HG02798 (cell line): ENCODE measurements around the gene ORMDL3.
"Not testable (repeated sequence)": the region's sequence is repeated elsewhere in the genome, so short reads cannot be mapped to it uniquely, and the experiment has no call there.

Source experiments
- ATAC-seq: cut with Tn5 transposase; IDR thresholded peaks from one replicate; pipeline ENCODE4 v1.9.1; 2021; ENCODE audit warnings: mild to moderate bottlenecking; ENCODE audit not compliant: unreplicated experiment, poor library complexity

Gene ORMDL3

DNA sequence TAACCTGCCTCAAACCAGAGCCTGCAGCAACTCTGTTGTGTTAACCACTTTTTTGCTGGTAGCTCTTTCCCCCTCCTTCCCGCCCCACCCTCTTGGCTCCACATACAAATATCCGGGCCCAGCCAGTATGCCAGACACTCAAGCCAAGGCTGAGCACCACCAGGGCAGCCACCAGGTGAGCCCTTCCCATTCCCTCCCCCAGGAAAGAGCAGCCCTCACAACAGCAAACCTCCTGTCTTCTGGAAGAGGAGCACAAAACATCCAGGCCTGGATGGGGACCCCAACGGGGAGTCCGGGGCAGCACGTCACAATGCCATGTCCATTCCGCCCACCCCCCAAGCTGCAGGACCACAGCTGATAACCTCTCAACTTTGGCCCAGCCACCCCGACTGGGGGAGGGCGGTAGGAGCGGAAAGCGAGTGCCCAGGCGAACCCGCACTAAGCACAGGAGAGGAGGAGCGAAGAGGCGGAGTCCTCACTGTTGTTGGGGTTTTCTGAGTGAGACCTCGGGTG lies 757 bp downstream of the ORMDL3 start:
- ATAC-seq: peak; percentile 13

DNA sequence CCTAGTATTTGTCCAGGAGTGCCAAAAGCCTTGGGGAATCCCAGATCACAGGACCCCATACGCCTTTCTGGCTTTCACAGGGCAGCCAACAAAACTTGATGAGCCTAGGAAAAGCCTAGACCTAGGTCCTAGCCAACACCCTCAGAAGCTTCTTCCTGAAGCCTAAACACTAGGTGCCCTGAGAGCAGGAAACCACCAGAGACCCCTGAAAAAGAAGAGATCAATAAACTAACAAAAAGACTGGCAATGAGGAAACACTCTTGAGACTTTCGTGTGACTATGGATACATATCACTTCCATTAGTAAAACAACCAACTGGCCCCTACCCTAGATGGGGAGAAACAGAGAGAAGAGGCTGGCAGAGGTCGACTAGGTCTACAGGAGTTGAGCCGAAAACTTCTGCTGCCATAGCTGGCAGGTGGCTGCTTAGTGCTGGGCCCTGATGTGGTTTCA lies 1.2 kb downstream of the ORMDL3 start:
- ATAC-seq: no peak

DNA sequence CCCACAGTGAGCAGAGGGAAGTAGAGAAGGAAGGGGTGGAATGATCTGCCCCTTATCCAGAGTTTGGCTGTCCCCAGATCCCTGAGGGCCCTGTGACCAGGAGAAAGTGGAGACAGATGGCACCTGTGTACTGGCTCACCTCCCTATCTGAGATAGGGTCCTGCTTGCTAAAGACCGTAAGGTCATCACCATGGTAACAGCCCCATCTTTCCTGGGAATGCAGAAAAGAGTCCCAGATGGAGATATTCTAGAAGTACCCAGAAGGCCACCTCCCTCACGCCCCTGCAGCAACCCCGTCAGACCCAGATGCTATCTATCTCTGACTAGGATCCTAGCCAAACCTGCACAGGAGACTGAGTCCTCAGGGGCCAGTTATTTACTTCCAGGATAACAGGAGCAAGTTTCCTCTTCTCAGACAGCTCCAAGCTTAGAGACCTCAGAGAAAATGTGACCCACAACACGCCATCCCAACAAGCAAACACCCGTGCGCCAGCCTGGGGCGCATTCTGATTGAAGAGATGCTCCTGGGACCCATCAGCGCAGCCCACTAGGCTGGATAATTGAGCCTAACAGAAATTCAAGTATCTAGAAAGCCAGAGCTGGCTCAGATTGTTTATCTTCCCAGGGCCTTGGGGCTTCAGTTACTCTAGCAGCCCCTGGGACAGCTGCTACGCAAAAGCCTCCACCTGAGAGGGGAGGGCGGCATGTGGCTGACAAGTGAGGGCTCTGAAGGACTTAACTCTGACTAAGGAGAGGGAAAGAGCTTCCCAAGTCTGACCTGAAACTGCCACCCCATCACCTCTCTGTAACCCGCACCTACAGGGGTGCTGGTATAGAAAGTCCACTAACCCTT lies 1.9 kb downstream of the ORMDL3 start:
- no peak for ATAC-seq

DNA sequence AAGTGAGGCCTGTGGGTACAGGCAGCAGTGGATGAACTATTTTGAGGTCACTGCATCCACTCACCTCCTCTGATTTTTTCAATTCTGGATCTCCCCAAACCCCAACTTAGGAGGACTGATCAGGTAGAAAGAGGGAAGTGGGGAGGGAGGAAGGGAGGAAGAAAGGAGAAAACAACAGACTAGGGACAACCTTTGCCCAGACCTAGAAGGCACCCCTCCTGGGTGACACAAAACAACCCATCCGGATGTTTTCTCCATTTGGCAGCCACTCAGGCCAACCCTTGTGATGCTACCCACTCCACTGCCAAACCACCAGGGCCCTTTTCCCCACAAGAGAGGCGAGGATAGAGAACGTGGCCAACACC lies 2.7 kb downstream of the ORMDL3 start:
- no peak for ATAC-seq

DNA sequence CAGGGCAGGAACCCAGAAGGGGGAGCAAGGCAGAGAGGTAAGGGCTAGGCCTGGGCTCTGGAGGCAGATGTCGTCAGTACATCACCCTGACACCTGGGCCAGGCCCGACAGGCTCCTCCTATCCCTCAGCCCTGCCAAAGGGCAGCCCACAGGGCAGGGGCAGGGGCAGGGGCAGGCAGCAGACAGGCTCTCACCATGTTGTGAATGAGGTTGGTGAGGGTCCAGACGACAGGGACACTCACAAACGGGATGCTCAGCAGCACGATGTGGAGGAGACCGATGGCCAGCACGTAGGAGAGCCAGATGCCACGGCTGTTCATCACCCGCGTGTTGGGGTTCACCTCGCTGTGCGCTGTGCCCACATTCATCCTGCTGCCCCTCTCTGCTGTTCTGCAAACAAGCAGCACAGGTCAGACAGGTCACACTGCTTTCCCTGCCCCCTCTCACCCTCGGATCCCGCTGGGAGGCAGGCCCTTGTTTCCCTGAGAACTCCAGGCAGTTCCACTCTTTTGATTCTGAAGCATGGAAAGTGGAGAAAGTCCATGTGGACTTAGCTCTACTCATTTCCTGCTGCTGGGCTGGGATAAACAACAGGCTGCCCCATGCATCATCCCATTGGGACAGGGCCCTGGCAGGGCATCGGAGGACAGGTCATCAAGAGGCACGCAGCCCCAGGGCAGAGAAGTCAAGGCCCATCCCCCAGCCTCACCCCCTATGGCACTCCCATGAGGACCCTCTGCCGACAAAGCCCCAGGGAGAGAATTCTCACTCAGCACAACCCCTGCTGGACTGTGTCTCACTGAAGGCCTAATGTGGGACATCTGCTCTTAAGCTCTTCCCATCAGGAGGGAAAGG lies 3.3 kb downstream of the ORMDL3 start:
- ATAC-seq: no peak

DNA sequence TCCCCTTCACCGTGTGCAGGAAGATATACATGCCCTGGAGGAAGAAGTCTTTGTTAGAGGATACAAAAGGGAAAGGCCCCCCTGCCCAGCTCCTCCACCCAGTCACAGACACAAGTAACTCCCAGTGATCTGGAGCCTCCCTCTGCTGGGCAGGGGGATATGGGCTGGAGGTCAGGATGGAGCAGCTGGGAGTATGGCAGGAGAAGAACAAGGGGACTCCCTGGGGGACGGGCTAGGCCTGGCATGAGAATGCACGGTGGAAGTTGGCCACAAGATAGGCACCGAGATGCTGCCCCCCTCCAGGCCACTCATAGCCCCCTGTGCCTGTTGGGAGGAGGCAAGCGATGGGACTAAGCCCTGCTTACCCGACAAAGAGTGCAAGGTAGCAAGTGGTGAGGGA lies 4.2 kb downstream of the ORMDL3 start:
- no peak for ATAC-seq

DNA sequence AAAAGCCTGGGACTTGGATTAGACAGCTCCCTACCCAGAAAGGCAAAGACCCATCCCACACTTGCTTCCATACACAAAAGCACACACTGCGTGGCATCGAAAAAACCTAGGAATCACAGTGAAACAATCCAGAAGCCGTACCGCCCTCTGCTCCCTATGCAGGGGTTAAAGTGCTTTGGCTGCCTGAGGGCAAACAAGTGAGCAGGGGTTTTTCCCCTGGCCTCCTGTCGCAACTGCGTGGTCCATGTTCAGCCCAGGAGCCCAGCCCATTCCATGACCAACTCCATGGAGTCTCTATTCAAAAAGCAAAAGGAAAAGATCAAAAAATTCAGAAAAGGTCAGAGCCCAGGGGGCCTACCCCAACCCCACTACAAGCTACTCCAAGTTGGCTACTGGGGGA lies 5.4 kb downstream of the ORMDL3 start:
- no peak for ATAC-seq

DNA sequence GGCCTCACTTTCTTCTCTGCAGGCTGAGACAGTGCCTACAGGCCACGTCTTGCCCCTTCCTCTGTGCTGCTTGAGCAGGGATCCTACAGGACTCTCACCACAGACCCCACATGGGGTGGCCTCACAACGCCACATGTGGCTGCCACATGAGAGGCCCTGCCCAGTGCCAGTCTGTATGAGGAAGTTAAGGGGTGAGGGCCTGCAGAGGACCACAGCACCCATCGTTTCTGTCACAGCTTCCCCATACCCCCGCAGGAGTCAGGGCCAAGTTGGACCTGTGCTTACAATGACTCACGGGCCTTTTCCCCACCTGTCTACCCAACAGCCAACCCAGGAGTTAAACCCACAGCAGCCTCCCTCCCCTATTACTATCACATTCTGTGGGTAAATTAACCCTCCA lies 6.1 kb downstream of the ORMDL3 start:
- no peak for ATAC-seq

DNA sequence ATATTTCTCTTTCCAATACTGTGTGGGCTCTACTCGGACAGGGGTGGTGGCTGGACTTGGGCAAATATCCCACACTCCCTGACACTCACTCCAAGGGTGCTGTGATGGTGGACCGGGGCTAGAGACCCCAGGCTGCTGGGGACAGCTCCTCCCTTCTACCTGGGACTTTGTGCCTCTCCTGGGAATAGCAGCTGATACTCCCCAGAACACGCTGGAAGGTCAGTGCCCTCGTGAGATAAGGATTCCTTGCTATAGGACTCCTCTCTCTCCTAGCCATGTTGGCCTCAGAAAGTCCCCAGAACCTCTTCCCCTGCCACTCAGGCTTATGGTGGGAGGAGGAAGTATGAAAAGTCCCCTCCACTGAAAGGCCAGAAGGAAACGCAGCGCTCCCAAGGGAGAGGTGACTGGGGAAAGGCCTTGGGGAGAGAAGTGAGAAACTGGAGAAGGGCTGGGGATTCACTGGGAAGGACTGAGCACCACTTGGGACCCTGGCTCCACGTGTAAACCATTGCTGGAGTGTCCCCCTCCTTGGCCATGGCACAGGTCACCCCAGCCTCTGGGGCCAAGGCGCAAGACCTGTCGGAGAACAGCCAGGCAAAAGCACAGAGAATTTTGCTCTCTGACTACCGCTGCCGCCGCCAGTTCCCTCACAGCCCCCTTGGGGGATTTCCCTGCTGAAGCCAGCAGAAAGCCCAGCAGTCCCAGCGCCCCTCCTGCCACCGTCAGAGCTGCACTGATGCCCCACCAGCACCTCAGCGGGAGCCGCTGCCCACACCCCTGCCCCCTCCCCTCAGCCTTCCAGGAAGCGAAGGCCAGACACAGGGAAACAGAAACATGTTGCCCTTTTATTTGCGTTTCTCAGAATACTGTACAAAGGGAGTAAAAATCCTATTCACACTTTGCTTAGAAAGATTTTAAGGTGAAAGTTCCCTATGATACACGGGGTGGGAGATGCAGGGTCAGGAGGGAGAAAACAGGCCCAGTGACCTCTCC lies 6.9 kb downstream of the ORMDL3 start:
- ATAC-seq: no peak

DNA sequence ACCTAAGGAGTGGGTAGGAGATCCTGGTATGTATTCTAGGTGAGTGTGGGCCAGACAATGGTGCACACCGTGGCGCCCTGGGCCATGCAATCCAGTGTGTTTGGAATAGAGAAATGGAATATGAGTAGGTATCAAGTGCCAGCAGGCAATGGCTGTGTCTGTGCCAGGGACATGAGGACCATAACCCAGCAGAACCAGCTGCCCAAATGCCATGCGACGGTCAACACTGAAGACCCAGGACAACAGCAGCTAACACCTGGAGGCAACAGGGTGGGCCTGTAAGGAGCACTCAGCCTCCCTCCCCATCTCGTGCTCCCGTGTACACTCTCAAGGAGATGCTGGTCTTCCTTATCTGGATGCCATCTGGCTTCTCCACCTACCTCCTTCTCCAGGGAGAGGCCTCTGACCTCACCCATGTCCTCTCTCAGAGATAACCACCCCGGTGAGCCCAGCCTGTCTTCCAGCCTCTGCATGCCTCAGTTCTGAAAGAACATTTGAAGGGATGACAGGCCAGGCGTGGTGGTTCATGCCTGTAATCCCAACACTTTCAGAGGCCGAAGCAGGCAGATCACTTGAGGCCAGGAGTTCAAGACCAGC lies 8.2 kb downstream of the ORMDL3 start:
- ATAC-seq: no peak

DNA sequence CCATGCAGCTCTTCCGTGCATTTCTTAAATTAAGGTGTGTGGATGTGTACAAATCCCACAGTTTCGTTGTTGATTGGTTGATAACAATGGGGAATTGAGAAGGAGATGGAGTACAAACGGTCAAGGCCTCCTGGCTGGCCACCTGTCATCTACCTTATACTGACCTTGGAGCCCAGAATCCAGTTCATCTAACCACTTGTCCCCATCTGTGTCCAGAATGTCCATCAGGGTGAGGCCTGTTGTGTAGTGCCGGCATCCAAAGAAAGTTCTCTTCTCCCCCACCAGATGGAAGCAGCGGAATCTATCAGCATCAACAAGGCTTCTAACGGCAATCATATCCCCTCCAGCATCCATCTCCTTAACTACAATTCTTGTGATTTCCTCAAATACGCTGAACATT lies 10.5 kb downstream of the ORMDL3 start:
- no peak for ATAC-seq

DNA sequence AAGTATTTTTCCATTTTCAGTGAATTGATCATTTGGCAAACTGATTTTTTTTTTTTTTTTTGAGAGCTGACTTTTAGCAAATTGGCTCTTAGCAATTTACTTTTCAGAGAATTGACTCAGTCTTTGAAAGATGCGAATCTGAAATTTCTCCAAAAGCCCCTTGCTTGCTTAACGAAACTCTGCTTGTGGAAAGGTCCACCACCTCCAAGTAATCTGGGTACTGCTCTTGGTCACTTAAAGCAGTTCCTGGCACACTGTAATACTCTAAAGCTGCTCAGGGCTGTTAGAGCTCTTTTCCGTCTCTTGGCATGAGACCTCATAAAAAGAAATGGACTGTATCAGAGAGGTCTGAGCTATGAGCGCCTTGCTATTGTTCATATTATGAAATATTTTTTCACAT lies 11.8 kb downstream of the ORMDL3 start:
- ATAC-seq: no peak

DNA sequence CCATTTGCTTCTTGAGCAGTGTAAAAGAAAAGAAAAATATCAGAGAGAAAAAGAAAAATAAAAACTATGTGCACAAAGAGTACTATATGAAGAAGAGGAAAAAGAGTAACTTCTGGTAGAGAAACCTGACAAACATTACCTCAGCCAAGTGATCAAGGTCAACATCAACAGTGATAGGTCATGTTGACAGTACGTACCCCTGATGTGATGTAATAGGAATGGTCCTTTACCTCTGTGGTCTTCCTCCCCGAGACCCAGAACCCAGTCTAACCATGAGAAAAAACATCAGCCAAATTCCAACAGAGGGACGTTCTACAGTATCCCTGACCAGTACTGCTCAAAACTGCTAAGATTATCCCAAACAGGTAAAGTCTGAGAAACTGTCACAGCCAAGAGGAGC lies 13.4 kb downstream of the ORMDL3 start:
- no peak for ATAC-seq

DNA sequence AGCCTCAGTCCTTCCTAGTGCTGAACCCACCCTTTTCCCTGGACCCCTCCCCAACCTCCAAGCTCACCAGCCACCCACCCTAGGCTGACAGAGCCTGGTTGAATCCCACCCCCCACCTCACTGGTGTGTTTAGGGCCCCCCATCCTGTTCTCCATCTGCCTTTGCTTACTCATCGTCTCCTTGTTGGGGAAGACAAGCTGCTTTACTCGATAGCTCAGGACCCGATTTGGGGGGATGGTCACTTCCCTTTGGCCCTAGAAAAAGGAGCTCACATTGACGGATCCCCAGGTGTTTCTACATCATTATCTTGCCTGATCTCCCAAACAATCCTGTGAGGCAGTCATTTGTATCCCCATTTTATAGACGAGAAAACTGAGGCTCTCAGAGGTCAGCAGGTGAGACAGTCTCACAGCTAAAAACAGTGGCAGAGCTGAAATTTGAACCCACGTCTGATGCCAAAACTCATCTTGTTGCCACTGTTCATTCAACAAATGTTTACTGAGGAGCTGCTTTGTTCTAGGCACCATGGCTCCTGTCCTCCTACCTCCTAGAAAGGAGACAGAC lies 18.5 kb downstream of the ORMDL3 start:
- ATAC-seq: no peak

DNA sequence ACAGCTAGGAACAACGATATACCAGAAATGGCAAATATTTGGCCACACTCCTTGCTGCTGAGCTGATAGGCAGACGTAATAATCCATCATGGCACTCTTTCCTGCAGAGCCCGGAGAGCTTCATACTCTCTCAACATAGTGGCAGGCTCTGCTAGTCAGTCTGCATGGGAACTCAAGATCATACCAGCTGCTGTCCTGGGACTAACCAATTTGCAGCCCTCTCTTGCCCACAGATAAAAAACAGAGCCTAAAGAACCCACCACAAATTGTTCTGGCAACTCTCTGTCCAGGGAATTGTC lies 22.5 kb downstream of the ORMDL3 start:
- no peak for ATAC-seq

DNA sequence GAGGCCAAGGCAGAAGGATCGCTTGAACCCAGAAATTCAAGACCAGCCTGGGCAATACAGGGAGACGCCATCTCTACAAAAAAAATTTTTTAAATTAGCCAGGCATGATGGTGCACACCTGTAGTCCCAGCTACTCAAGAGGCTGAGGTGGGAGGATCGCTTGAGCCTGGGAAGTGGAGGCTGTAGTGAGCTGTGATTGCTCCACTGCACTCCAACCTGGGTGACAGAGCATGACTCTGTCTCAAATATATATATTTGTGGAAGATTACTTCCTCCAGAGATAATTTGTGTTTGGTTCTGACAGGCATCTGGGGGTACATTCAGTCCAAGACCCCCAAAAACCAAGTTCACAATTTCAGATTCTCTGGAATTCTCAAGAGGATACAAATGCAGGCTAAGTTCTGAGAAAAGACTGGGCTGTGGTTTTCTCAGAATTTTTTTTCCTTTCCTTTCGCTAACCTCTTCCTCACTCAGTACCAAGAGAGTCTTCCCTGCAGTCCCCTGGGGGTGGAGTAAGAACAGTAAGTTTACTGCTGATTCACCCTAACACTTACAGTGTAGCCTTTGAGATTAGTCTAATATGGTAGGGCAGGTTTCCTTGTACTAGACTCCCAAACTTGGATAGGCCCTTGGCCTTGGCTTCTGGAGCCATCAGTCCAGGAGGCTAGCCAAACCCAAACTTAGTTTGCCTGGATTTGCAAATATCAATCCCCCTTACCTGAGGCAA lies 24.1 kb downstream of the ORMDL3 start:
- no peak for ATAC-seq

DNA sequence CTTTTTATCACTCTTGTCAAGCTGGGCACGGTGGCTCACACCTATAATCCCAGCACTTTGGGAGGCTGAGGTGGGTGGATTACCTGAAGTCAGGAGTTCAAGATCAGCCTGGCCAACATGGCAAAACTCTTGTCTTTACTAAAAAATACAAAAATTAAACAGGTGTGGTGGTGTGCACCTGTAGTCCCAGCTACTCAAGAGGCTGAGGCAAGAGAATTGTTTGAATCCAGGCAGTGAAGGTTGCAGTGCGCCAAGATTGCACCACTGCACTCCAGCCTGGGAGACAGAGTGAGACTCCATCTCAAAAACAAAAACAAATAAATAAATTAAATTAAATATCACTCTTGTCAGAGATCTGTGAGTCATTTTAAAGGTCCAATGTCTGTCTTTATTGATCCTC lies 25.4 kb downstream of the ORMDL3 start:
- not testable (repeated sequence) for ATAC-seq

DNA sequence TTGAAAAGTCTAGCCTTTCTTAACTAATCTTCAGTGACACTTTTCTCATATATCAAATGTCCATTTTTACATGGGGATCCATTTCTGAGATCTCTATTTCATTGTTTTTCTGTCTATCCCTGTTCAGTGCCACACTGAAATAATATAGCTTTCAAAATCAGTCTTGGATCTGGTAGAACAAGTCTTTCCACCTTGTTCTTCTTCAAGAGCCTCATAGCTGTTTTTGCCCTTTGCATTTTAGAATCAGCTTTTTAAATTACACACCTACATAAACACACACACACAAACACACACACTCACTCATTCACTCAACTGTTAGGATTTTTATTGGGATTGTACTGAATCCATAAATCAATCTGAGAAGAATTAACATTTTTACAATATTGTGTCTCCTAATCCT lies 28.2 kb downstream of the ORMDL3 start:
- no peak for ATAC-seq

DNA sequence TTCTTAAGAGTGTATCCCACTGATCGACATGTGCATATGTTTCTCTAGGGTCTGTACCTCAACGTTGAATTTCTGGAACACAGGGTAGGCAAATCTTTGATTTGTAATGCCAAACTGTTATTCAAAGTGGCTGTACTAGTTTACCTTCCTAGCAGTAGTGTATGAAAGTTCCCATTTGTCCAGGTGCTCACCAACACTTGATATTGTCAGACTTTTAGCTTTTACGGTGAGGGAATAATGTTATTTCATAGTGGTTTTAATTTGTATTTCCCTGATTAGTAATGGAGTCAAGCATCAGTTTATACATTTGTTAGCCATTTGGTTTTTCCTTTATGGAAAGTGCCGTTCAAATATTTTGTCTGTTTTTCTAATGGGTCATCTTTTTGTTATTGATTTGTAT lies 29.3 kb downstream of the ORMDL3 start:
- no peak for ATAC-seq
